ENCODE results near the gene TMEM161A.
"Not testable (repeated sequence)": the region's sequence is repeated elsewhere in the genome, so short reads cannot be mapped to it uniquely, and the experiment has no call there.

The TMEM161A gene

GRCh38 chr19:19138109-19138981 is at the start of gene TMEM161A:
Gene TMEM161A, minus strand, starts transcription at chr19:19138478. Its CDS starts 50 bp downstream, at chr19:19138428.
- peak; percentile 92 for DNase-seq

GRCh38 chr19:19186742-19187141 is 48.5 kb upstream of the TMEM161A start:
- no peak for DNase-seq

GRCh38 chr19:19185853-19186740 is 47.8 kb upstream of the TMEM161A start:
- DNase-seq: peak; percentile 53

- no peak for DNase-seq
Observed at GRCh38 chr19:19181488-19181998, 43.3 kb upstream of the TMEM161A start.

- DNase-seq: no peak
Observed at GRCh38 chr19:19179548-19180441, 41.5 kb upstream of the TMEM161A start.

- no peak for DNase-seq
Observed at GRCh38 chr19:19176950-19177349, 38.7 kb upstream of the TMEM161A start.

- DNase-seq: not testable (repeated sequence)
Observed at GRCh38 chr19:19173243-19173642, 35.0 kb upstream of the TMEM161A start.

- DNase-seq: no peak
Observed at GRCh38 chr19:19171821-19172532, 33.7 kb upstream of the TMEM161A start.

GRCh38 chr19:19170873-19171672 is 32.8 kb upstream of the TMEM161A start:
- DNase-seq: no peak

- DNase-seq: no peak
Observed at GRCh38 chr19:19170053-19170872, 32.0 kb upstream of the TMEM161A start, which contains the start of gene MEF2B. Gene MEF2B, minus strand, starts transcription at chr19:19170263. Its CDS starts 19,528 bp downstream, at chr19:19150735.

GRCh38 chr19:19169236-19170052 is 31.2 kb upstream of the TMEM161A start:
- DNase-seq: no peak

GRCh38 chr19:19167612-19168011 is 29.3 kb upstream of the TMEM161A start:
- DNase-seq: no peak

GRCh38 chr19:19165396-19165795 is 27.1 kb upstream of the TMEM161A start:
- DNase-seq: no peak

GRCh38 chr19:19162495-19162894 is 24.2 kb upstream of the TMEM161A start:
- DNase-seq: no peak

- DNase-seq: no peak
Observed at GRCh38 chr19:19160461-19161035, 22.3 kb upstream of the TMEM161A start.

GRCh38 chr19:19159534-19159933 is 21.3 kb upstream of the TMEM161A start:
- DNase-seq: no peak

- no peak for DNase-seq
Observed at GRCh38 chr19:19157808-19158207, 19.5 kb upstream of the TMEM161A start.

GRCh38 chr19:19155495-19156219 is 17.4 kb upstream of the TMEM161A start:
- no peak for DNase-seq

Measured in NK-92 treated with Interleukin-12 subunit alpha and Interleukin-12 subunit beta, amount 100 ng/mL, for 24 hours (cell line).